ENCODE data around the gene ZC3H14. TPM values are rescaled to one million over a fixed set of nuclear protein-coding genes. Genes with fewer than 3 reads are reported as not detected.
"Not testable (repeated sequence)": the region's sequence is repeated elsewhere in the genome, so short reads cannot be mapped to it uniquely, and the experiment has no call there.

Gene ZC3H14
- total and polyA plus RNA-seq, 11 donors: 27.6 to 62.7 (median 42.7) TPM

DNA sequence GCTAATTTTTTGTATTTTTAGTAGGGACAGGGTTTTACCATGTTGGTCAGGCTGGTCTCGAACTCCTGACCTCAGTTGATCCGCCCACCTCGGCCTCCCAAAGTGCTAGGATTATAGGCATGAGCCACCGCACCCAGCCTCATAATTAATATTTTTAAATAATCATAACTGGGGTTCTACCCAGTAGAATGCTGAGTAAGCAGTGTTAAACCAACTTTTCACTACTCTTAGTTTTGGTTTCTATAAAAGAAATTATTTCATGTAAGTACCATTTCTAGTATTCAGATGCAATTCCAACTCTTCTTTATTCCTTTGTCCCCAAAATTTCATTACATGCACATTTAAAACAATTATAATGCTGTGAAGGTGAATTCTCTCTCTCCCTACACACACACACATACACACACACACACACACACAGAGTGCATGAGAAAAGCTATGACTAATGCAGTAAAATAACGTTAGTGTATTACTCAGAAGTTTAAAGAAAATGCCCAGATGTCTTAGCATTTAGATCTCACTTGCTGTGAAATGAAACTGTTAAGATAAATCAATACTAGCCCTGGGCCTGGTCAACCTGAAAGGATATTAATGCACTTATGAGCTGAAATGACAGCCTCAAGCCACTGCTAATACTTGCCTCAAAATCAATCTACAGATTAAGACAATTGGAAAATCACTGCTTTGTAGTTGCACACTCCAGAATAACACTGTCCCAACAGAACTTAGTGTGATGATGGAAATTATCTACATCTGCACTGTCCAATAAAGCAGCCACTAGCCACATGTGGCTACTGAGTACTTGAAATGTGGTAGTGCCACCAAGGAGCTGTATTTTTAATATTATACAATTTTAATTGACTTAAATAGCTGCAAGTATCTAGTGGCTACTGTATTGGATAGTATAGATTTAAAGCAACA, 44.0 kb upstream of the ZC3H14 start:
- Histone ChIP-seq H3K4me3 (no peak overlapping the region), H3K27ac (no peak overlapping the region), H3K27me3 (no peaks in the 10 kb centered on the region), H3K36me3 (peaks cover 0 to 31% (median 5%) of the 10 kb centered on the region in 9 donors), H3K9me3 (peaks cover 0 to 2% (median 0%) of the 10 kb centered on the region in 12 donors), H3K4me1 (peaks cover 0 to 28% (median 10%) of the 10 kb centered on the region in 12 donors)
- intact Hi-C loops (cut with DNase I): no loop called here
- 78 to 86% (median 84%) methylated on average over 5 of the region's 5 CpGs for WGBS, 4 donors
- TF ChIP-seq POLR2A (IDR thresholded peaks at IDR 0.05): no peak
- TF ChIP-seq, protein P1, sequence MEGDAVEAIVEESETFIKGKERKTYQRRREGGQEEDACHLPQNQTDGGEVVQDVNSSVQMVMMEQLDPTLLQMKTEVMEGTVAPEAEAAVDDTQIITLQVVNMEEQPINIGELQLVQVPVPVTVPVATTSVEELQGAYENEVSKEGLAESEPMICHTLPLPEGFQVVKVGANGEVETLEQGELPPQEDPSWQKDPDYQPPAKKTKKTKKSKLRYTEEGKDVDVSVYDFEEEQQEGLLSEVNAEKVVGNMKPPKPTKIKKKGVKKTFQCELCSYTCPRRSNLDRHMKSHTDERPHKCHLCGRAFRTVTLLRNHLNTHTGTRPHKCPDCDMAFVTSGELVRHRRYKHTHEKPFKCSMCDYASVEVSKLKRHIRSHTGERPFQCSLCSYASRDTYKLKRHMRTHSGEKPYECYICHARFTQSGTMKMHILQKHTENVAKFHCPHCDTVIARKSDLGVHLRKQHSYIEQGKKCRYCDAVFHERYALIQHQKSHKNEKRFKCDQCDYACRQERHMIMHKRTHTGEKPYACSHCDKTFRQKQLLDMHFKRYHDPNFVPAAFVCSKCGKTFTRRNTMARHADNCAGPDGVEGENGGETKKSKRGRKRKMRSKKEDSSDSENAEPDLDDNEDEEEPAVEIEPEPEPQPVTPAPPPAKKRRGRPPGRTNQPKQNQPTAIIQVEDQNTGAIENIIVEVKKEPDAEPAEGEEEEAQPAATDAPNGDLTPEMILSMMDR (IDR thresholded peaks at IDR 0.05): no peak
- ATAC-seq (no peak), DNase-seq (no peak)

DNA sequence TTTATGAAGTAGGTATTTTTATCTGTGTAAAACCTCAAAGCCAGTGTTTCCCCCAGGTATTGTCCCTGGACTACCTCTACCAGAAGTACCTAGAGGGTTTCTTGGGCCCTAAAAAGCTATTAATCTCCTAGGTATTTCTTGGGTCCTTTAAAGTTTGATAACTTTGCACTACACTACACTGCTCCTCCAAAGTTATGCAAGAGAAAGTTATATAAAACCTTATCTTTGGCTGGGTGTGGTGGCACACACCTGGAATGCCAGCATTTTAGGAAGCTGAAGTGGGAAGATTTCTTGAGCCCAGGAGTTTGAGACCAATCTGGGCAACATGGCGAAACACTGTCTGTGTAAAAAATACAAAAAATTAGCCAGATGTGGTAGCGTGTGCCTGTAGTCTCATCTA, 42.9 kb upstream of the ZC3H14 start:
- intact Hi-C loops (cut with DNase I): no loop called here
- ATAC-seq: no peak
- 87 to 98% (median 95%) methylated on average over 2 of the region's 2 CpGs for WGBS, 4 donors
- H3K27me3 ChIP-seq: no peaks in the 10 kb centered on the region
- peaks cover 0 to 28% (median 10%) of the 10 kb centered on the region in 12 donors for H3K4me1 ChIP-seq
- peaks cover 0 to 22% (median 5%) of the 10 kb centered on the region in 9 donors for H3K36me3 ChIP-seq
- peaks cover 0 to 10% (median 0%) of the 10 kb centered on the region in 12 donors for H3K9me3 ChIP-seq
- DNase-seq: no peak
- H3K27ac ChIP-seq: no peak overlapping the region
- H3K4me3 ChIP-seq: no peak overlapping the region
- TF ChIP-seq, protein P1 (IDR thresholded peaks at IDR 0.05): no peak
- no peak for TF ChIP-seq POLR2A (IDR thresholded peaks at IDR 0.05)

DNA sequence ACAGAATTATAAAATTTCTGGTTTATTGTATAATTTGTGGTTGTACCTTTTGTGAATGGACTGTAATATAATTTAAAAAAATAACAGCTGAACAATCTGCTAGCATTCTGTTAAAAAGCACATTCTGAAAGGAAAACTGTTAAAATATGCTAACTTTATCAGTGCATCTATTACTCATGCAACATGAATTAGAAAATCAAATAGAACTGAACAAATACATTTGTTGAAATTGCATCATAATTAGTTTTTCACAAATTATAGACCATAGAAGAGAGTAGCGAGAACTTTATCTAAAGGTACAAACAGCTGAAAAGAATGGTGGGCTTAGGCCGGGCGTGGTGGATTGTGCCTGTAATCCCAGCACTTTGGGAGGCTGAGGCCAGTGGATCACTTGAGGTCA, 41.0 kb upstream of the ZC3H14 start:
- no peak for ATAC-seq
- H3K4me1 ChIP-seq: peaks cover 0 to 9% (median 2%) of the 10 kb centered on the region in 12 donors
- intact Hi-C loops (cut with DNase I): no loop called here
- H3K27ac ChIP-seq: no peak overlapping the region
- WGBS, 4 donors: 64 to 96% (median 85%) methylated on average over 3 of the region's 3 CpGs
- no peaks in the 10 kb centered on the region for H3K27me3 ChIP-seq
- peaks cover 0 to 12% (median 1%) of the 10 kb centered on the region in 9 donors for H3K36me3 ChIP-seq
- no peak overlapping the region for H3K4me3 ChIP-seq
- peaks cover 0 to 10% (median 0%) of the 10 kb centered on the region in 12 donors for H3K9me3 ChIP-seq
- no peak for TF ChIP-seq POLR2A (IDR thresholded peaks at IDR 0.05)
- TF ChIP-seq, protein P1 (IDR thresholded peaks at IDR 0.05): no peak
- DNase-seq: no peak

DNA sequence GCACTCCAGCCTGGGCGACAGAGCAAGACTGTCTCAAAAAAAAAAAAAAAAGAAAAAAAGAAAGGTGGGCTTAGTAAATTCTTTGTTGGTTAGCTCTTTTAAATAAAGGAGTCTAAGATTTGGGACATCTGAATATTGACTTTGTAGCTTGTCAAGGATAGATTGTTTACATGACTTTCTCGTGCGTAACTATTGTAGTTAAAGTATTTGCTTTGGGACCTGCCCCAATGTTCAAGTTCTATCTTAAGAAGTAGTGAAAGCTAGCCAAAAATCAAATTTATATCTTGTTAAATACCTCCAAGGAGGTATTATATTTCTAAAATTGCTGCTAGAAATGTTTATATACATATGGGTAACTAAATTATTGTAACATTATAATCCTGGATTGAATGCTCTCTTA, 40.4 kb upstream of the ZC3H14 start:
- intact Hi-C loops (cut with DNase I): no loop called here
- Histone ChIP-seq H3K4me1 (peaks cover 0 to 8% (median 1%) of the 10 kb centered on the region in 12 donors), H3K27me3 (no peaks in the 10 kb centered on the region), H3K9me3 (peaks cover 0 to 10% (median 0%) of the 10 kb centered on the region in 12 donors), H3K4me3 (no peak overlapping the region), H3K27ac (no peak overlapping the region), H3K36me3 (peaks cover 0 to 9% (median 0%) of the 10 kb centered on the region in 9 donors)
- DNase-seq (no peak), ATAC-seq (no peak)
- TF ChIP-seq, protein P1 (IDR thresholded peaks at IDR 0.05): no peak
- no peak for TF ChIP-seq POLR2A (IDR thresholded peaks at IDR 0.05)
- 69 to 78% (median 70%) methylated on average over 3 of the region's 3 CpGs for WGBS, 4 donors

DNA sequence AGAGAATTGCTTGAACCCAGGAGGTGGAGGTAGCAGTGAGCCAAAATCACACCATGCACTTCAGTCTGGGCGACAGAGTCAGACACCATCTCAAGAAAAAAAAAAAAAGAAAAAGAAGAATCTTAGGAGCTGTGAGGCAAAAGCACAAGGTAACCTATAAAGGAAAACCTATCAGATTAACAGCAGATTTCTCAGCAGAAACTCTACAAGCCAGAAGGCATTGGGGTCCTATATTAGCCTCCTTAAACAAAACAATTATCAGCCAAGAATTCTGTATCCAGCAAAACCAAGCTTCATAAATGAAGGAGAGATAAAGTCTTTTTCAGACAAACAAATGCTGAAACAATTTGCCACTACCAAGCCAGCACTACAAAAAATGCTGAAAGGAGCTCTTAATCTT, 32.9 kb upstream of the ZC3H14 start:
- H3K27ac ChIP-seq; H3K27me3 ChIP-seq; H3K4me3 ChIP-seq; DNase-seq; intact Hi-C loops (cut with DNase I); ATAC-seq: not testable (repeated sequence)
- Histone ChIP-seq H3K9me3 (peaks cover 0 to 16% (median 2%) of the 10 kb centered on the region in 12 donors), H3K36me3 (peaks cover 0 to 25% (median 5%) of the 10 kb centered on the region in 9 donors), H3K4me1 (peaks cover 0 to 11% (median 0%) of the 10 kb centered on the region in 12 donors)
- 94 to 97% (median 95%) methylated on average over 1 of the region's 1 CpG for whole genome bisulfite sequencing, 4 donors

Measured in heart left ventricle (tissue), 16 donors.